Thymus (tissue), 14 donors: Measurements from ENCODE around the gene DDX51. TPM values are rescaled to one million over a fixed set of nuclear protein-coding genes. Genes with fewer than 3 reads are reported as not detected.

Experiments
- DNase-seq, 9 donors: peaks; one replicate each; pipeline ENCODE4 v3.0.0-alpha.2; 2013; ENCODE audit warnings: low spot score in 9 of 9, low read depth in 6 of 9, missing footprints in 1 of 9
- H3K27ac ChIP-seq, 2 donors: one replicate each; pipeline ENCODE4 v1.5.1; 2013; ENCODE audit warnings: control low read depth in 1 of 2, low read depth in 1 of 2, low read length in 1 of 2, mild to moderate bottlenecking in 1 of 2, moderate library complexity in 1 of 2
- H3K27me3 ChIP-seq, 2 donors: one replicate each; pipeline ENCODE4 v1.5.1; 2013; ENCODE audit warnings: low read length in 1 of 2; ENCODE audit not compliant: control insufficient read depth in 2 of 2, insufficient read depth in 1 of 2
- H3K36me3 ChIP-seq, 2 donors: one replicate each; pipeline ENCODE4 v1.5.1; 2013; ENCODE audit warnings: low read length in 1 of 2, mild to moderate bottlenecking in 1 of 2, moderate library complexity in 1 of 2; ENCODE audit not compliant: control insufficient read depth in 2 of 2, insufficient read depth in 2 of 2
- H3K4me1 ChIP-seq, 2 donors: one replicate each; pipeline ENCODE4 v1.5.1; 2013; ENCODE audit warnings: low read length in 2 of 2; ENCODE audit not compliant: control insufficient read depth in 2 of 2, insufficient read depth in 2 of 2
- H3K4me3 ChIP-seq, 2 donors: one replicate each; pipeline ENCODE4 v1.5.1; 2013; ENCODE audit warnings: low read length in 2 of 2, control low read depth in 1 of 2, mild to moderate bottlenecking in 1 of 2
- H3K9me3 ChIP-seq, 2 donors: one replicate each; pipeline ENCODE4 v1.5.1; 2013; ENCODE audit warnings: low read length in 1 of 2, mild to moderate bottlenecking in 1 of 2; ENCODE audit not compliant: control insufficient read depth in 2 of 2, insufficient read depth in 1 of 2
- WGBS: extraction: QIAGEN DNeasy Blood & Tissue Kit; methylation state at CpG from one replicate; pipeline ENCODE4 v1.1.7; 2013; 5-methylcytosine and 5-hydroxymethylcytosine counted together
- long read RNA-seq, 10 donors: transcript quantifications; one replicate each; lab custom pipeline, GENCODE V29; 2026
- polyA plus RNA-seq: library from polyadenylated mRNA; stranded (reverse); fragments of 200-250 nt; gene quantifications from one replicate; pipeline ENCODE4 v1.2.3, GENCODE V29; 2013
- total RNA-seq: library from RNA; stranded (reverse); fragments of 120-200 nt; gene quantifications from one replicate; pipeline ENCODE4 v1.2.4, GENCODE V29; 2013
- donor health status: healthy.

DDX51 gene
- total RNA-seq: 6.2 TPM
- 35.3 TPM for polyA plus RNA-seq
- long read RNA-seq, donor 1: 0 reads
- long read RNA-seq, donor 2: 0 reads
- long read RNA-seq, donor 3, full-length matches to known transcripts: 5 of 5 reads
- long read RNA-seq, donor 3, partial matches to known transcripts: 0 of 5 reads
- long read RNA-seq, donor 3, other reads (novel, unspliced or antisense): 0 of 5 reads
- long read RNA-seq, donor 4, full-length matches to known transcripts: 3 of 3 reads
- long read RNA-seq, donor 4, partial matches to known transcripts: 0 of 3 reads
- long read RNA-seq, donor 4, other reads (novel, unspliced or antisense): 0 of 3 reads
- long read RNA-seq, donor 5, full-length matches to known transcripts: 5 of 5 reads
- long read RNA-seq, donor 5, partial matches to known transcripts: 0 of 5 reads
- long read RNA-seq, donor 5, other reads (novel, unspliced or antisense): 0 of 5 reads
- long read RNA-seq, donor 6, partial matches to known transcripts: 0 of 3 reads
- long read RNA-seq, donor 6, other reads (novel, unspliced or antisense): 0 of 3 reads
- long read RNA-seq, donor 7: 0 reads
- long read RNA-seq, donor 8: 0 reads
- long read RNA-seq, donor 9, full-length matches to known transcripts: 3 of 3 reads
- long read RNA-seq, donor 9, partial matches to known transcripts: 0 of 3 reads
- long read RNA-seq, donor 9, other reads (novel, unspliced or antisense): 0 of 3 reads
- long read RNA-seq, donor 10, full-length matches to known transcripts: 2 of 2 reads
- long read RNA-seq, donor 10, partial matches to known transcripts: 0 of 2 reads
- long read RNA-seq, donor 10, other reads (novel, unspliced or antisense): 0 of 2 reads

GRCh38 chr12:132144115-132144809 is at the start of gene DDX51, which contains the start of gene NOC4L:
Gene DDX51, minus strand, starts transcription at chr12:132144319. Its CDS starts 23 bp downstream, at chr12:132144296.
Gene NOC4L, plus strand, starts transcription at chr12:132144457. Its CDS starts 32 bp downstream, at chr12:132144489.
- no peaks in the 10 kb centered on the region for H3K27me3 ChIP-seq
- under 1% methylated on average over 100 of the region's 100 CpGs for WGBS
- H3K27ac ChIP-seq: peak within 1 kb of the TSS; percentile 30 to 88
- H3K36me3 ChIP-seq: peaks cover 38 to 43% of the 10 kb centered on the region in 2 donors
- peak; percentile 83 to 99 (median 96) for DNase-seq
- peaks cover 8 to 18% of the 10 kb centered on the region in 2 donors for H3K4me1 ChIP-seq
- no peaks in the 10 kb centered on the region for H3K9me3 ChIP-seq
- H3K4me3 ChIP-seq: peak within 1 kb of the TSS; percentile 68 to 85

- H3K9me3 ChIP-seq: peaks cover 7 to 40% of the 10 kb centered on the region in 2 donors
- H3K36me3 ChIP-seq: no peaks in the 10 kb centered on the region
- WGBS: 72% methylated on average over 31 of the region's 31 CpGs
- peaks cover 23 to 34% of the 10 kb centered on the region in 2 donors for H3K4me1 ChIP-seq
- no peak overlapping the region for H3K27ac ChIP-seq
- no peak for DNase-seq
- H3K27me3 ChIP-seq: peaks cover 0 to 24% of the 10 kb centered on the region in 2 donors
- H3K4me3 ChIP-seq: no peak overlapping the region
Observed at GRCh38 chr12:132191715-132192553, 47.8 kb upstream of the DDX51 start.

GRCh38 chr12:132190834-132191500 is 46.8 kb upstream of the DDX51 start:
- Histone ChIP-seq H3K27me3 (peaks cover 0 to 26% of the 10 kb centered on the region in 2 donors), H3K9me3 (peaks cover 7 to 50% of the 10 kb centered on the region in 2 donors), H3K27ac (no peak overlapping the region), H3K4me3 (no peak overlapping the region), H3K4me1 (peaks cover 31 to 44% of the 10 kb centered on the region in 2 donors), H3K36me3 (no peaks in the 10 kb centered on the region)
- WGBS: 85% methylated on average over 30 of the region's 30 CpGs
- DNase-seq: no peak

GRCh38 chr12:132190012-132190755 is 46.1 kb upstream of the DDX51 start:
- H3K36me3 ChIP-seq: no peaks in the 10 kb centered on the region
- no peak for DNase-seq
- WGBS: 40% methylated on average over 59 of the region's 59 CpGs
- peaks cover 0 to 26% of the 10 kb centered on the region in 2 donors for H3K27me3 ChIP-seq
- peak overlapping the region in 1 of 2 donors; percentile 88 for H3K27ac ChIP-seq
- peak overlapping the region; percentile 48 to 80 for H3K4me3 ChIP-seq
- H3K4me1 ChIP-seq: peaks cover 36 to 51% of the 10 kb centered on the region in 2 donors
- peaks cover 7 to 57% of the 10 kb centered on the region in 2 donors for H3K9me3 ChIP-seq

GRCh38 chr12:132189378-132190011 is 45.4 kb upstream of the DDX51 start:
- Histone ChIP-seq H3K27ac (peak overlapping the region; percentile 85 to 88), H3K4me1 (peaks cover 39 to 55% of the 10 kb centered on the region in 2 donors), H3K4me3 (peak overlapping the region; percentile 74 to 80), H3K36me3 (no peaks in the 10 kb centered on the region), H3K9me3 (peaks cover 7 to 56% of the 10 kb centered on the region in 2 donors), H3K27me3 (peaks cover 0 to 26% of the 10 kb centered on the region in 2 donors)
- under 1% methylated on average over 69 of the region's 69 CpGs for WGBS
- DNase-seq: peak; percentile 55 to 96 (median 88)

GRCh38 chr12:132188916-132189325 is 44.8 kb upstream of the DDX51 start:
- Histone ChIP-seq H3K9me3 (peaks cover 4 to 50% of the 10 kb centered on the region in 2 donors), H3K4me1 (peaks cover 39 to 55% of the 10 kb centered on the region in 2 donors), H3K27me3 (peaks cover 0 to 26% of the 10 kb centered on the region in 2 donors), H3K4me3 (peak overlapping the region; percentile 74 to 80), H3K36me3 (no peaks in the 10 kb centered on the region), H3K27ac (peak overlapping the region; percentile 85 to 88)
- 25% methylated on average over 20 of the region's 20 CpGs for WGBS
- peak in 3 of 9 donors; percentile 56 to 73 (median 63) for DNase-seq

- Histone ChIP-seq H3K27me3 (peaks cover 0 to 24% of the 10 kb centered on the region in 2 donors), H3K36me3 (no peaks in the 10 kb centered on the region), H3K9me3 (peaks cover under 1 to 46% of the 10 kb centered on the region in 2 donors), H3K27ac (no peak overlapping the region), H3K4me1 (peaks cover 39 to 55% of the 10 kb centered on the region in 2 donors), H3K4me3 (peak overlapping the region; percentile 74 to 80)
- WGBS: 92% methylated on average over 21 of the region's 21 CpGs
- DNase-seq: no peak
Observed at GRCh38 chr12:132188451-132188901, 44.4 kb upstream of the DDX51 start.
